Esophagus squamous epithelium (tissue), 4 donors: Measurements from ENCODE around the gene ARIH1.

Experiments
- CTCF ChIP-seq, 6 experiments: fragments of 450-650 bp in 4 of 6; fragments of 200-600 bp in 2 of 6; sonication (generic) in 2 of 6; IDR thresholded peaks; one replicate each; pipeline ENCODE4 v1.5.1; 2016 to 2019; ENCODE audit warnings: antibody characterized with exemption in 6 of 6, mild to moderate bottlenecking in 4 of 6, moderate library complexity in 4 of 6
- POLR2A ChIP-seq, 4 donors: fragments of 450-650 bp; IDR thresholded peaks; one replicate each; pipeline ENCODE4 v1.6.1; 2017; ENCODE audit warnings: antibody characterized with exemption in 4 of 4, mild to moderate bottlenecking in 4 of 4, moderate library complexity in 3 of 4

GRCh38 chr15:72451224-72451623 lies 22.9 kb upstream of the ARIH1 start:
- no peak for TF ChIP-seq POLR2A (IDR thresholded peaks at IDR 0.05)
- TF ChIP-seq CTCF (IDR thresholded peaks at IDR 0.05): no peak
